Stomach smooth muscle (tissue), 2 donors: ENCODE data around the gene PLSCR2.

ENCODE experiments used
- H3K27ac ChIP-seq: one replicate; pipeline ENCODE4 v1.7.0; 2013; ENCODE audit warnings: mild to moderate bottlenecking, low read length, inconsistent platforms
- H3K27me3 ChIP-seq, 2 donors: one replicate each; pipeline ENCODE4 v1.7.0; 2013; ENCODE audit warnings: low read length in 2 of 2; ENCODE audit not compliant: insufficient read depth in 2 of 2, control insufficient read depth in 1 of 2
- H3K36me3 ChIP-seq, 2 donors: one replicate each; pipeline ENCODE4 v1.7.0; 2013; ENCODE audit warnings: low read length in 2 of 2; ENCODE audit not compliant: control insufficient read depth in 2 of 2, insufficient read depth in 2 of 2
- H3K4me1 ChIP-seq: one replicate; pipeline ENCODE4 v1.7.0; 2013; ENCODE audit warnings: low read length; ENCODE audit not compliant: control insufficient read depth, insufficient read depth
- H3K4me3 ChIP-seq, 2 donors: one replicate each; pipeline ENCODE4 v1.7.0; 2013; ENCODE audit warnings: low read length in 2 of 2
- H3K9ac ChIP-seq, 2 donors: one replicate each; pipeline ENCODE4 v1.7.0; 2013; ENCODE audit warnings: low read length in 2 of 2, mild to moderate bottlenecking in 1 of 2
- H3K9me3 ChIP-seq, 2 donors: one replicate each; pipeline ENCODE4 v1.7.0; 2013; ENCODE audit warnings: low read length in 2 of 2; ENCODE audit not compliant: control insufficient read depth in 2 of 2
- donor health status: healthy.
- donor health status: Pancreatic carcinoma.

PLSCR2 gene, protein sequence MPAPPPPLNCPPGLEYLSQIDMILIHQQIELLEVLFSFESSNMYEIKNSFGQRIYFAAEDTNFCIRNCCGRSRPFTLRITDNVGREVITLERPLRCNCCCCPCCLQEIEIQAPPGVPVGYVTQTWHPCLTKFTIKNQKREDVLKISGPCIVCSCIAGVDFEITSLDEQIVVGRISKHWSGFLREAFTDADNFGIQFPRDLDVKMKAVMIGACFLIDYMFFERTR

DNA sequence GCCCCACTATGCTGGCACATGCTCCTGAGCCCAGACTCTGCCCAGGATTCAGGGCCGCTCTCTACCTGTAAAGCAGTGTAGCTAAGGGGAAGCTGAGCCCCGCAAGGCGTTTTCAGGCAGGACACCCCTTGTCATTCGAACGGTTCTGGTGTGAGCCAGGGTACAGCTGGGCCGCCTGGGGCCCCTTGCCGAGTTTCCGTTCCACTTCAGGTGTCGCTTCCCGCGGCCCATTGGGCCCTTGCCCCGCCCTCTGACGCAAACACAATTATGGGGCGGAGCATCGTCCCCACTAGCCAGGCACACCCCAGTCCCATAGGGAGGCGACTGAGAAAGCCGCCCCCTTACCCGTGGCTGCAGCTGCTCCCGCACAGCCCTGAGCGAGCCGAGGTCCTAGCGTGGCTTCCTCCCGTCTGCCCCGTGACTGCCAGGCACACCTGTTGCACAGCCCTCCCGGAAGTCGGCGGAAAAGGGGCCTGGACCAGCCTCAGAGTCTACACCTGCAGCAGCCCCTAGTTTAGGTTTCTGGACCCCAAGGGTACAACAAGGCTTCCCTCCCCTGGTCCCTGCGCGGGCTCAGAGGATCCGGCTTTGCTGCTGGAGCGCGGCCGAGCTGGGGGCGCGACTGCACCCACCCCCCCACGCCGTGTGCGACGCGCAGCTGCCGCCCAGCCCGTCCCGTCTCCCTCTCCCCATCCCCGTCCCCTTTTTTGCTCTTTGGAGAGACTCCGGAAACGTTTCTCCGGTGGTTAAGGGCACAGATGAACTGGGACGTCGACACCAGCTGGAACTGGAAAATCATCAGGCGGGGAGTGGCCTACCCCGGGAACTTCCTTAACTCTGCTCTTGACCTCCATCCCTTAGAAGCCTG lies at the start of gene PLSCR2:
Gene PLSCR2 (minus strand): TSS at position 412 of the 868 bp plus-strand sequence. CDS start 9,657 bp downstream, outside the sequence.
- H3K9me3 ChIP-seq: no peaks in the 10 kb centered on the region
- H3K27me3 ChIP-seq: no peaks in the 10 kb centered on the region
- peak within 1 kb of the TSS; percentile 26 for H3K27ac ChIP-seq
- H3K4me3 ChIP-seq: peak within 1 kb of the TSS; percentile 80 to 81
- H3K9ac ChIP-seq: peak within 1 kb of the TSS; percentile 55 to 70
- H3K36me3 ChIP-seq: no peaks in the 10 kb centered on the region
- no peaks in the 10 kb centered on the region for H3K4me1 ChIP-seq

DNA sequence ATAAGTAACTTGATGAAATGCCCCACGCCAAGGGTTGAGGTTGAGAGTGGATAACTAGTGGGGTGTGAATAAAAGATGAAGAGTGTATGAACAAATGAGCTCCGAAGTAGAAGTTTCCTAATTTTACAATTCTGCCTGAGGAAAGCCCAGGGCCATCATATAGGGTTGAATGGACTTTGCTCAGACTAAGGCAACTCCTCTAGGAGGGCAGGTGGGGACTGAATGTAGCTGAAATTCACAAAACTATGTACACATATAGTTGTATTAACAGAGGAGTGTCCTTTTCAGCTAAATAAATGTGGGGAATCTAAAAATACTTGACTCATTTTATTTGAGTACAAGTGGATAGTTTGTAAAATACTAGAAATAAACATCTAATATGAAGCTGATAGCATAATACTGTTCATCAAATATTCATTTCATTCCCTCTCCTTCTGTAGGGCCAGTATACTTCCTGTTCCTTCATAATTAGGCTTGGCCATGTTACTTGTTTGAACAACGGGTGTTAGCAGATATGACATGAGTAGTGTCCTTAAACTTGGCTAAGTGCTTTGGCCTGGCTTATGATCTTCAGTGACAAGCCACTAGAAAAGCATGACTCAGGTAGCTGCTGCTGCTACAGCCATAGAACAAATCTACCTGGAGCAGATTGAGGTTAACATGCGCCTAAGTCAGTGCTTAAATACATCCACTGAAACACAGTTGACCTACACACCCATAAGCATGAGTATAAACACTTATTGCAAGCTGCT lies 48.5 kb upstream of the PLSCR2 start:
- H3K9me3 ChIP-seq: no peaks in the 10 kb centered on the region
- no peak overlapping the region for H3K9ac ChIP-seq
- no peak overlapping the region for H3K27ac ChIP-seq
- no peaks in the 10 kb centered on the region for H3K4me1 ChIP-seq
- no peaks in the 10 kb centered on the region for H3K27me3 ChIP-seq
- peaks cover 8 to 12% of the 10 kb centered on the region in 2 donors for H3K36me3 ChIP-seq
- no peak overlapping the region for H3K4me3 ChIP-seq

DNA sequence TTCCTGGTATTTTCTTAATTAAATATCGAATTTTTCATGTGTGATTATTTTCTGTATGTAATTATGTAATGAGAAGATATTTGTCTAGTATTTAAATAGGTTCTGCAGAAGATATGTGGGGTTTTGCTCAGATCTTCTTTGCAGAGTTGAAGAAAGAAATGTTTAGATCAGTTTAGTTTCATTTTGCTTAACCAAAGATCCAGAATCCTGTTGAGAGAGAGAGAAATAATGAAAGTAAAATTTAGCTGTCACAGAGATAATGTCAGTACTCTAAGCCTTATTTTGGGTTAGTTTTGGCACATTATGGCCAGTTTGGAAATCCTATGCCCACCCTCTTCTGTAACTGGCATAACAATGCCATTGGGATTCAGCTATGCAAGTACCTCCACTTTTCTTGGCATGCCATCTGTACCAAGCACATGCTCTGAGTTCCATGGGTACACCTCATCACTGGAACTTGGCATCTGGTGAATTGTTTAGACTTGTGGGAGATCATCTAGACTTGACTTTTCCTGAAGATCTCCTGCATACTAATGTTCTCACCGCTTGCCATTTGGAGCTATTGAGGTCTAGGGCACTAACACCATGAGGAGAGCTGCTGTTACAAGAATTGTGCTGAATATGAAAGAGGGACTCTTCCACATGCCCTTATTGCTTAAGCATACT lies 44.2 kb upstream of the PLSCR2 start:
- Histone ChIP-seq H3K9me3 (no peaks in the 10 kb centered on the region), H3K4me3 (no peak overlapping the region), H3K9ac (no peak overlapping the region), H3K27ac (no peak overlapping the region), H3K36me3 (peaks cover 6 to 16% of the 10 kb centered on the region in 2 donors), H3K27me3 (no peaks in the 10 kb centered on the region), H3K4me1 (no peaks in the 10 kb centered on the region)

DNA sequence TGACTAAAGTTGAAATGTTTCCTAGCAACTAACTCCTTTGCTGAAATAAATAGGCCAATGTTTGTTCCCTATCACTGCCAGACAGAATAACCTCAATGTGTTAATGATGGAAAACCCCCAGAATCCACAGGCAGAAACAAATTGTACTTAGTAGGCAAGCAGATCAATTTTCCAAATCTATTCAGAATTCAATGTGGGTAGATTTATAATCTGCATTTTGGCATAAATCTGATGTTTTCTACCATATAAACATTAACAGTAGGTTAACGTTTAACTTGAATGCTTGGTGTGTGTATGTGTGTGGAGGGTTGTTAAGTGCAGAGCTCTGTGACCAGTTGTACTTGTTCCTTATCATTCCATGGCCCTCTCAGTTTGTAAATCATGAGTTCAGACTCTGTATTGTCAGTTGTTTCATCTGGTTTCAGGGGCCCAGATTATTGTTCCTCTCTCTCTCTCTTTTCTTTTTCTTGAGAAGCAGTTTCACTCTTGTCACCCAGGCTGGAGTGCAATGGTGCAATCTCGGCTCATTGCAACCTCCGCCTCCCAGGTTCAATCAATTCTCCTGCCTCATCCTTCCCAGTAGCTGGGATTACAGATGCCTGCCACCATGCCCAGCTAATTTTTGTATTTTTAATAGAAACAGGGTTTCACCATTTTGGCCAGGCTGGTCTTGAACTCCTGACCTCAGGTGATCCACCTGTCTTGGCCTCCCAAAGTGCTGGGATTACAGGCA lies 42.2 kb upstream of the PLSCR2 start:
- Histone ChIP-seq H3K4me3 (no peak overlapping the region), H3K9me3 (no peaks in the 10 kb centered on the region), H3K9ac (no peak overlapping the region), H3K36me3 (peaks cover 6 to 16% of the 10 kb centered on the region in 2 donors), H3K4me1 (no peaks in the 10 kb centered on the region), H3K27me3 (no peaks in the 10 kb centered on the region), H3K27ac (no peak overlapping the region)

DNA sequence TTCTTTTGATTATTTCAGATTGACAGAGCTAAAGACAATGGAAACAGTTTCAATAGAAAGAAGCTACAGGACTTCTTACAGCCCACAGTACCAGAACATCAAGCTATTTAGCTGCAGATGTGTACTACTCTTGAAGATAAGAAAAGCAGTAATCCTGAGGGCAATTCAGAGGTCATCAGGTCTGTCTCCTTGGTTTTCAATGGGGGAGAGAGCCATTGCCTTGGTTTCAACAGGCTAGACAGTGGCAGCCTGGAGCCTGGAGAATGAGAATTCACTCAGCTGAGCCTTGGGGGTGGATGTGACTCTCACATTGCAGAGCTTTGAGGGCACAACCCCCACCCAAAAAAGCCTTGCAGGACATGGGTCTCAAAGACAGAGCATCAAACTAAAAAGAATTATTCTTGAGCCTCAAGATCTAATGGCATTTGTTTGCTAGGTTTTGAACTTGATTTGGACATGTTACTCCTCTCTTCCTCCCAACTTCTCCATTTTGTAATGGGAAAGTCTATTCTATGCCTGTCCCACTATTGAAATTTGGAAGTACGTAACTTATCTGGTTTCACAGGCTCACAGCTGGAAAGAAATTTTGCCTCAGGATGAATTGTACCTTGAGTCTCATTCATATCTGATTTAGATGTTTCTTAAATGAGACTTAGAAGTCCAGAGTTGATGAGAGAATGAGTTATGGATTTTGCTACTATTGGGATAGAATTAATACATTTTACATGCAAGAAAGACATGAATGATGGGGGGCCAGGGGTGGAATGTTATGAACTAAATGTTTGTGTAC lies 38.2 kb upstream of the PLSCR2 start:
- H3K9me3 ChIP-seq: no peaks in the 10 kb centered on the region
- no peak overlapping the region for H3K9ac ChIP-seq
- peaks cover 0 to under 1% of the 10 kb centered on the region in 2 donors for H3K36me3 ChIP-seq
- H3K4me1 ChIP-seq: no peaks in the 10 kb centered on the region
- H3K4me3 ChIP-seq: no peak overlapping the region
- no peaks in the 10 kb centered on the region for H3K27me3 ChIP-seq
- no peak overlapping the region for H3K27ac ChIP-seq

DNA sequence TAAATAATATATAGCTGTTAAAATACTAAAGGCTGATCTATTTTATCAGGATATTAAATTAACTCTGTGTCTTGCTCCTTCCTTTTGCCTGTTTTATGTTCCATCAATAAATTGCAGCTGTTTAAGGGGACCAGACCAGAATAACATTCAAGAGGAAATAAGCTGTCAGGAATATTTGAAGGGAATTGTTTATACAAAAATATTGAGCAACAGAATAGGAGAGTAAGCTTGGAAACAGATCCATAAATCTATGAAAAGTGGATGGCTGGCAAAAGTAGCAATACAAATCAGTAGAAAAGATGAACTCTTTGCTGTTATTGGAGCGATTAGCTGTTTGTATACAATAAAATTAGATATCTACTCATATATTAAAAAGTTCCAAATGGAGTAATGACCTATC lies 36.2 kb upstream of the PLSCR2 start:
- Histone ChIP-seq H3K9me3 (no peaks in the 10 kb centered on the region), H3K4me1 (no peaks in the 10 kb centered on the region), H3K4me3 (no peak overlapping the region), H3K9ac (no peak overlapping the region), H3K27me3 (no peaks in the 10 kb centered on the region), H3K36me3 (no peaks in the 10 kb centered on the region), H3K27ac (no peak overlapping the region)

DNA sequence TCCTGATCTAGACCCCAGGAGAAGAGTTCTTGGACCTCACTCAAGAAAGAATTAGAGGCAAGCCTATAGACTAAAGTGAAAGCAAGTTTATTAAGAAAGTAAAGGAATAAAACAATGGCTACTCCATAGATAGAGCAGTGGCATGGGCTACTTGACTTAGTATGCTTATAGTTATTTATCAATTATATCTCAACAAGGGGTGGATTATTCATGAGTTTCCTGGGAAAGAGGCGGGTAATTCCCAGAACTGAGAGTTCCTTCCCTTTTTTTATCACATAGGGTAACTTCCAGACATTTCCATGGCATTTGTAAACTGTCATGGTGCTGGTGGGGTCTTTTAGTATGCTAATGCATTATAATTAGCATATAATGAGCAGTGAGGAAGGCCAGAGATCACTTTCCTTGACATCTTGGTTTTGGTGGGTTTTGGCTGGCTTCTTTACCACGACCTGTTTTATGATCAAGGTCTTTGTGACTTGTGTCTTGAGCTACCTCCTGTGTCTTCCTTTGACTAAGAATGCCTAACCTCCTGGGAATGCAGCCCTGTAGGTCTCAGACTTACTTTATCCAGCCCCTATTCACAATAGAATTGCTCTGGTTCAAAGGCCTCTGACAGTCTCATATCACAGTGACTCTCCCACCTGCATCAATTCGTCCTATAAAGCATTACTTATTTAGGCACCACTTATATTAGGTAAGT lies 35.3 kb upstream of the PLSCR2 start:
- Histone ChIP-seq H3K4me3 (no peak overlapping the region), H3K27me3 (no peaks in the 10 kb centered on the region), H3K9ac (no peak overlapping the region), H3K36me3 (no peaks in the 10 kb centered on the region), H3K27ac (no peak overlapping the region), H3K9me3 (no peaks in the 10 kb centered on the region), H3K4me1 (no peaks in the 10 kb centered on the region)

DNA sequence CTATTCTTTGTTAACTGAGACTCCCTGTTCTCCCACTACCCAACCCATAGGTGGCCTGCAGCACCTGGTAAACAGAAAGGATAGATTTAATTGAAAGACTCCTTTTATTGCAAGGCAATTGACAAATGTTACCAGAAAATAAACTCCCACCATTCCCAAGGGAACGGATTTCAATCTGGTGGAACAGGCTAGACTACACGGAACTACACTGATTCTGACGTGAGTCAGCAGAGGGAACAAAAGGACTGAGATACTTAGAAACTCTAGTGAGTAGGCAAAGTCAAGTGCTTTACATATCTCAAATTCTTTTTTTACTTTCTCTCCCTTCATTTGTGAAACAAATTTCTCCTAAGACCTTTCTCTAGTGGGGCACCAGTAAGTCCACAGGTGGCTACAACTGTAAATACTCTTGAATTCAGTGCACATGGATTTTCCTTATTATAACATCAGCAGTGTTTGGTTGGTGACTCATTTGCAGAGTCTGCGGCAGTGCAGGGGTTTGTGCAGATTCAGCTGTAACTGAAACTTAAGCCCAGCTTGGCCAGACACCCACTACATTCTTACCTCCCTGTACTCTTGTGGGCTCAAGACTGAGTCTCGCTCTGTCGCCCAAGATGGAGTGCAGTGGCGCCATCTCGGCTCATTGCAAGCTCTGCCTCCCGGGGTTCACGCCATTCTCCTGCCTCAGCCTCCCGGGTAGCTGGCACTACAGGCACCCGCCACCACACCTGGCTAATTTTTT lies 34.3 kb upstream of the PLSCR2 start:
- H3K36me3 ChIP-seq: no peaks in the 10 kb centered on the region
- no peaks in the 10 kb centered on the region for H3K9me3 ChIP-seq
- H3K4me3 ChIP-seq: no peak overlapping the region
- no peak overlapping the region for H3K9ac ChIP-seq
- no peak overlapping the region for H3K27ac ChIP-seq
- H3K4me1 ChIP-seq: no peaks in the 10 kb centered on the region
- no peaks in the 10 kb centered on the region for H3K27me3 ChIP-seq
